IMR-90 (cell line): ENCODE measurements around the gene SNED1. TPM values are rescaled to one million over a fixed set of nuclear protein-coding genes. Genes with fewer than 3 reads are reported as not detected.

Experiments used
- ATAC-seq: fragments of 200-7000 bp; cut with Tn5 transposase; 2 replicates; pipeline ENCODE4 v1.9.1; 2020; ENCODE audit warnings: low read depth, mild to moderate bottlenecking, moderate library complexity
- BruUV-seq: library from RNA; stranded (reverse); fragments of 400-500 nt; replicated peaks from 2 replicates; lab custom pipeline; 2021; lab: Mats Ljungman, UMichigan
- CTCF ChIA-PET: fragments of 300-600 bp; formaldehyde crosslinking; extraction: SDS; loops from one replicate; lab custom pipeline; 2021; ENCODE audit warnings: antibody characterized with exemption; lab: Yijun Ruan, JAX
- POLR2A ChIA-PET: fragments of 300-600 bp; sonication (Branson Sonifier 250); formaldehyde crosslinking; loops from one replicate; lab custom pipeline; 2022; ENCODE audit warnings: antibody characterized with exemption; ENCODE audit not compliant: unreplicated experiment; lab: Charles Lee
- DNase-seq: peaks from one replicate; pipeline ENCODE4 v3.0.0; 2013
- H2AFZ ChIP-seq: replicated peaks from 2 replicates; pipeline ENCODE3; 2013; ENCODE audit warnings: low read length, mild to moderate bottlenecking; ENCODE audit not compliant: poor library complexity
- H2AK5ac ChIP-seq: 2 replicates; pipeline ENCODE4 v1.6.1; 2013; ENCODE audit warnings: low read depth, low read length, inconsistent platforms
- H2AK9ac ChIP-seq: replicated peaks from 2 replicates; pipeline ENCODE3; 2013; ENCODE audit warnings: mild to moderate bottlenecking, low read depth, low read length, moderate library complexity; ENCODE audit not compliant: poor library complexity
- H2BK120ac ChIP-seq: 2 replicates; pipeline ENCODE4 v1.6.1; 2013; ENCODE audit warnings: low read depth, low read length, inconsistent platforms
- H2BK15ac ChIP-seq: 3 replicates; pipeline ENCODE4 v1.6.1; 2013; ENCODE audit warnings: low read depth, low read length, inconsistent platforms
- H2BK20ac ChIP-seq: 2 replicates; pipeline ENCODE4 v1.6.1; 2013; ENCODE audit warnings: low read depth, mild to moderate bottlenecking, inconsistent platforms, low read length, moderate library complexity
- H2BK5ac ChIP-seq: 2 replicates; pipeline ENCODE4 v1.6.1; 2013; ENCODE audit warnings: mild to moderate bottlenecking, low read depth, low read length, inconsistent platforms; ENCODE audit not compliant: poor library complexity, severe bottlenecking
- H3K14ac ChIP-seq: replicated peaks from 2 replicates; pipeline ENCODE4 v1.6.1; 2013; ENCODE audit warnings: low read depth, low read length, inconsistent platforms
- H3K18ac ChIP-seq: 2 replicates; pipeline ENCODE4 v1.6.1; 2013; ENCODE audit warnings: low read depth, low read length, control low read depth
- H3K23ac ChIP-seq: 2 replicates; pipeline ENCODE4 v1.6.1; 2013; ENCODE audit warnings: low read depth, low read length, inconsistent platforms
- H3K27ac ChIP-seq: 2 replicates; pipeline ENCODE4 v1.5.1; 2013; ENCODE audit warnings: mild to moderate bottlenecking, control low read depth, low read length; ENCODE audit not compliant: insufficient read depth
- H3K27me3 ChIP-seq: 2 replicates; pipeline ENCODE4 v1.6.1; 2013; ENCODE audit warnings: low read length; ENCODE audit not compliant: control insufficient read depth, insufficient read depth
- H3K36me3 ChIP-seq: 2 replicates; pipeline ENCODE4 v1.6.1; 2013; ENCODE audit warnings: low read length, mixed read lengths; ENCODE audit not compliant: control insufficient read depth, insufficient read depth
- H3K4ac ChIP-seq: 2 replicates; pipeline ENCODE4 v1.6.1; 2013; ENCODE audit warnings: low read depth, low read length, inconsistent platforms
- H3K4me1 ChIP-seq: 2 replicates; pipeline ENCODE4 v1.6.1; 2013; ENCODE audit warnings: low read length, mixed read lengths; ENCODE audit not compliant: control insufficient read depth, insufficient read depth
- H3K4me2 ChIP-seq: 2 replicates; pipeline ENCODE4 v1.6.1; 2013; ENCODE audit warnings: low read depth, mild to moderate bottlenecking, control low read depth, low read length, moderate library complexity
- H3K4me3 ChIP-seq: 2 replicates; pipeline ENCODE4 v1.5.1; 2013; ENCODE audit warnings: low read depth, mild to moderate bottlenecking, control low read depth, low read length, moderate library complexity; ENCODE audit not compliant: insufficient read depth
- H3K56ac ChIP-seq: 2 replicates; pipeline ENCODE4 v1.6.1; 2013; ENCODE audit warnings: low read length, inconsistent platforms; ENCODE audit not compliant: insufficient read depth; ENCODE audit errors: extremely low read depth
- H3K79me1 ChIP-seq, 2 experiments: 2 replicates each; pipeline ENCODE4 v1.6.1; 2013; ENCODE audit warnings: low read length in 2 of 2, inconsistent platforms in 1 of 2, low read depth in 1 of 2
- H3K9ac ChIP-seq: 2 replicates; pipeline ENCODE4 v1.6.1; 2013; ENCODE audit warnings: low read depth, low read length, control low read depth
- H3K9me1 ChIP-seq: 2 replicates; pipeline ENCODE4 v1.6.1; 2013; ENCODE audit warnings: low read length, inconsistent platforms; ENCODE audit not compliant: insufficient read depth
- H3K9me3 ChIP-seq: 2 replicates; pipeline ENCODE4 v1.6.1; 2013; ENCODE audit warnings: low read length; ENCODE audit not compliant: control insufficient read depth, insufficient read depth
- H4K20me1 ChIP-seq: 2 replicates; pipeline ENCODE4 v1.6.1; 2013; ENCODE audit warnings: low read length, inconsistent platforms; ENCODE audit not compliant: insufficient read depth
- H4K5ac ChIP-seq: 2 replicates; pipeline ENCODE4 v1.6.1; 2013; ENCODE audit warnings: mild to moderate bottlenecking, low read depth, low read length, control low read depth
- H4K8ac ChIP-seq, 2 experiments: 2 replicates each; pipeline ENCODE4 v1.6.1; 2013; ENCODE audit warnings: low read depth in 2 of 2, low read length in 2 of 2, control low read depth in 1 of 2, inconsistent platforms in 1 of 2
- H4K91ac ChIP-seq: 2 replicates; pipeline ENCODE4 v1.6.1; 2013; ENCODE audit warnings: low read depth, low read length, inconsistent platforms; ENCODE audit not compliant: insufficient read depth
- POLR2A ChIP-seq: IDR thresholded peaks from 2 replicates; pipeline ENCODE4 v1.6.1; 2012; ENCODE audit warnings: mild to moderate bottlenecking, low read depth, low read length
- WGBS, 2 experiments: methylation state at CpG; one replicate each; pipeline versions ENCODE4 v1.1.5 to v1.1.7; 2013; ENCODE audit warnings: missing lambda C conversion rate in 2 of 2; ENCODE audit not compliant: insufficient read length in 1 of 2; ENCODE audit errors: extremely low coverage in 2 of 2; 5-methylcytosine and 5-hydroxymethylcytosine counted together
- dilution Hi-C: fragments of 300-500 bp; cut with HindIII; formaldehyde crosslinking; loops from one replicate; pipeline ENCODE4 v1.14.3; 2018; ENCODE audit warnings: low sequenced_read_pairs; ENCODE audit not compliant: unreplicated experiment
- in situ Hi-C: fragments of 300-500 bp; cut with MboI; formaldehyde crosslinking; loops from 3 replicates; pipeline ENCODE4 v1.14.3; 2019; ENCODE audit warnings: low sequenced_read_pairs, inconsistent platforms, mixed read lengths
- intact Hi-C: fragments of 100-400 bp; cut with micrococcal nuclease; formaldehyde crosslinking; loops from 2 replicates; pipeline ENCODE4 v1.10.0; 2022
- polyA plus RNA-seq, 3 experiments: library from polyadenylated mRNA; depleted of rRNA; stranded (reverse); fragments of >200 nt; gene quantifications; 2 replicates each; pipeline ENCODE4 v1.2.3, GENCODE V29; 2012; ENCODE audit warnings: low replicate concordance in 1 of 3
- total RNA-seq: library from RNA; depleted of rRNA; stranded (reverse); fragments of >200 nt; gene quantifications from 2 replicates; pipeline ENCODE4 v1.2.3, GENCODE V29; 2012

SNED1 gene
- total and polyA plus RNA-seq, 2 of the 4 experiments (the other 2 are of a cell fraction), result 1.1 to 3.4 TPM

DNA sequence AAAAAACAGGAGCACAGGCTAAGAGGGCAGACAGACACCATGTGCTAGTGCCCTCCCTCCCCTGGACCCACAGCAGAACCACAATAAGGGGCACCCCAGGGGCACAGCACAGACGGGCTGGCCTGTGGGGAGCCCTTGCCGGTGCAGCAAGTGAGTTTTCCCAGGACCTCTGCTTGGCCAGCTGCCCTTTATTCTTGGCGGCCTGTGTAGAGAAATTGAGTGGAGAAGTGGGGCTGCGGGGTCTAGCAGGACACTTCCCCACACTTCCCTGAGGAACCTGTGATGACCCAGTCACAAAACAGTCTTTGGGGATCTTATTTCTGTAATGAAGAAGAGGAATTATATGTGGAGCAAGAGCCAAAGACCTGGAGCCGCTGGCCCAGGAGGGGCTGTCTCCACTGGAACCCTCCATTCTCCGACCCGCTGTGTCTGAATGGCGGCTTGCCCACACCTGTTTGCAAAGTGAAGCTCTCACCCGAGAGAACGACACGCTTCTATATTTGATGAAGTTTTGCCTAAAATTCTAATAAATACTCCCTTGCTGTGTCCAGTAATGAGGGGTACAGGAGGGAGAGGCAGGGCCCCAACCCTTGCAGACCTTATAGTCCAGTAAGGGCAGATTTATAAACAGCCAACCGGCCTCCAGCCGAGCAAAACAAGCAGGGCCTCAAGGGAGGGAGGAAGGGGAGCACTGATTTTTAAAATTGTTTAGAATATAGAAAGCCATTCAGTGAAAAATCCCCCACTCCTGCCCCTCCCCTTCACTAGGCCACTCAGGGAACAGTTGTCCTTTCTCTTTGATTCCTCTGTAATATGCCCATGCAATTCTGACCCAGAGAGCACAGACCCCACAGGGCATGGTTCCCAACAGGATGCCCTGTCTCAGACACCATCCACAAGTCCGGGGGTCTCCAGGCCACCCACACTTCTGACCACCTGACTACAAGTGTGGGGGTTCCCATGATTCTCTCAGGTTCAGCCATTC lies 44.7 kb upstream of the SNED1 start:
- no peaks in the 10 kb centered on the region for H3K36me3 ChIP-seq

More for the DNA sequence above, 44.7 kb upstream of the SNED1 start:
- no peak overlapping the region for H3K4me2 ChIP-seq
- no peak overlapping the region for H3K4ac ChIP-seq
- H3K18ac ChIP-seq, result no peak overlapping the region
- peaks cover 6% of the 10 kb centered on the region; the same call in 1 of the 2 replicates for H3K4me1 ChIP-seq
- in situ Hi-C loops (no loop called here), intact Hi-C loops (no loop called here), dilution Hi-C loops (no loop called here)
- 0% methylated on average over 1 of the region's 14 CpGs; no CpG with 5 or more reads in 1 of the 2 experiments for WGBS, 2 experiments
- TF ChIP-seq POLR2A, result no peak
- no peaks in the 10 kb centered on the region for H3K9me1 ChIP-seq
- peaks cover 36% of the 10 kb centered on the region; the same call in 1 of the 2 replicates for H3K27me3 ChIP-seq
- no peak overlapping the region for H2BK15ac ChIP-seq
- H2AFZ ChIP-seq, result no peak overlapping the region
- H2BK20ac ChIP-seq, result no peak overlapping the region
- DNase-seq (no peak), ATAC-seq (peak; percentile 16; the same call in 1 of the 2 replicates)
- H2BK5ac ChIP-seq, result no peak overlapping the region
- H3K14ac ChIP-seq, result no peak overlapping the region
- H3K4me3 ChIP-seq, result no peak overlapping the region
- no peak overlapping the region for H2AK9ac ChIP-seq
- H2BK120ac ChIP-seq, result no peak overlapping the region
- H4K20me1 ChIP-seq, result no peaks in the 10 kb centered on the region
- POLR2A ChIA-PET, result no interaction called here
- no peak overlapping the region for H3K23ac ChIP-seq
- H4K91ac ChIP-seq, result no peak overlapping the region
- H3K9ac ChIP-seq, result no peak overlapping the region
- H3K9me3 ChIP-seq, result no peaks in the 10 kb centered on the region
- H3K79me1 ChIP-seq, result no peaks in the 10 kb centered on the region
- H3K56ac ChIP-seq, result no peak overlapping the region
- no peak overlapping the region for H3K27ac ChIP-seq
- no TSS peak for BruUV-seq
- H2AK5ac ChIP-seq, result no peak overlapping the region
- no peak overlapping the region for H4K8ac ChIP-seq
- CTCF ChIA-PET, result no interaction called here
- no peak overlapping the region for H4K5ac ChIP-seq
